Upper lobe of left lung (tissue), 4 donors: ENCODE data around the gene BCAS3.

Experiments used
- EP300 ChIP-seq, 4 donors: sonication (generic); formaldehyde crosslinking; IDR thresholded peaks; one replicate each; pipeline ENCODE4 v1.5.1; 2017; ENCODE audit warnings: antibody characterized with exemption in 4 of 4, control low read depth in 2 of 4
- TF ChIP-seq, protein P1 (sequence below), 6 experiments: fragments of 450-650 bp in 4 of 6; fragments of 200-600 bp in 2 of 6; sonication (generic) in 2 of 6; IDR thresholded peaks; one replicate each; pipeline ENCODE4 v1.5.1; 2016 to 2019; ENCODE audit warnings: antibody characterized with exemption in 6 of 6

GRCh38 chr17:61216066-61216465, 538.4 kb downstream of the BCAS3 start:
- TF ChIP-seq, protein P1, sequence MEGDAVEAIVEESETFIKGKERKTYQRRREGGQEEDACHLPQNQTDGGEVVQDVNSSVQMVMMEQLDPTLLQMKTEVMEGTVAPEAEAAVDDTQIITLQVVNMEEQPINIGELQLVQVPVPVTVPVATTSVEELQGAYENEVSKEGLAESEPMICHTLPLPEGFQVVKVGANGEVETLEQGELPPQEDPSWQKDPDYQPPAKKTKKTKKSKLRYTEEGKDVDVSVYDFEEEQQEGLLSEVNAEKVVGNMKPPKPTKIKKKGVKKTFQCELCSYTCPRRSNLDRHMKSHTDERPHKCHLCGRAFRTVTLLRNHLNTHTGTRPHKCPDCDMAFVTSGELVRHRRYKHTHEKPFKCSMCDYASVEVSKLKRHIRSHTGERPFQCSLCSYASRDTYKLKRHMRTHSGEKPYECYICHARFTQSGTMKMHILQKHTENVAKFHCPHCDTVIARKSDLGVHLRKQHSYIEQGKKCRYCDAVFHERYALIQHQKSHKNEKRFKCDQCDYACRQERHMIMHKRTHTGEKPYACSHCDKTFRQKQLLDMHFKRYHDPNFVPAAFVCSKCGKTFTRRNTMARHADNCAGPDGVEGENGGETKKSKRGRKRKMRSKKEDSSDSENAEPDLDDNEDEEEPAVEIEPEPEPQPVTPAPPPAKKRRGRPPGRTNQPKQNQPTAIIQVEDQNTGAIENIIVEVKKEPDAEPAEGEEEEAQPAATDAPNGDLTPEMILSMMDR (IDR thresholded peaks at IDR 0.05), result no peak
- no peak for TF ChIP-seq EP300 (IDR thresholded peaks at IDR 0.05)
